ENCODE data around the gene ELAVL1. TPM values are rescaled to one million over a fixed set of nuclear protein-coding genes. Genes with fewer than 3 reads are reported as not detected.

Gene ELAVL1
- total RNA-seq, 2 experiments from 2014 or later: 161 to 164 TPM

DNA sequence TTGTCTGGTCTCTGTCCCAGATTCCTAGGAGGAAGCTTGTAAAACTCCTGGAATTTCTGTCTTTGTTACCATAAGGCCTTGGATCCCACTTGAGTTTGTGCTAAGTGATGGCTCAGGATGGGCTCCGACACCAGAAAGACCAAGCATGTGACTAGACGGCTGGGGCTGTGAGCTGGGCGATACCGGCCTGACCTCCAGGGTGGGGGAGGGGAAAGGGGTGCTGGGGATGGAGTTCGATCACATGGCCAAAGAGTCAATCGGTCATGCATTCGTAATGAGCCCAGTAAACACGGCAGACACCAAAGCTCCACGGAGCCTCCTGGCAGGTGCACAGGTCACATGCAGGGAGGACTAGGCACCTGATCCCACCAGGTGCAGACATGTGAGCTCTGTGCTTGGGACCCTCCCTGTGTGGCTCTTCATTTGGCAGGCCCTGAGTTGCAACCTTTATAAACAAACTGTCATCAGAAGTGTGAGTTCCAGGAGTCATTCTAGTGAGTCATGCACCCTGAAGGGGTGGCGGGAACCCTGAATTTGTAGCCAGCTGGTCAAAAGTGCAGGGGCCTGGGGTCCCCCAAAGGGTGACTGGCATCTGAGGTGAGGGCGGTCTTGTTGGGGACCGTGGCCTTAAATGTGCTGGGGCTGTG lies 27.1 kb downstream of the ELAVL1 start:
- Mint-ChIP-seq H3K4me1 (ENCODE audit: low read depth) (no peaks in the 10 kb centered on the region), H3K9me3 (no peaks in the 10 kb centered on the region), H3K4me3 (no peak overlapping the region), H3K27me3 (no peaks in the 10 kb centered on the region), H3K27ac (no peak overlapping the region), H3K36me3 (ENCODE audit: low read depth) (peaks cover 9% of the 10 kb centered on the region)
- TF ChIP-seq, protein P1, sequence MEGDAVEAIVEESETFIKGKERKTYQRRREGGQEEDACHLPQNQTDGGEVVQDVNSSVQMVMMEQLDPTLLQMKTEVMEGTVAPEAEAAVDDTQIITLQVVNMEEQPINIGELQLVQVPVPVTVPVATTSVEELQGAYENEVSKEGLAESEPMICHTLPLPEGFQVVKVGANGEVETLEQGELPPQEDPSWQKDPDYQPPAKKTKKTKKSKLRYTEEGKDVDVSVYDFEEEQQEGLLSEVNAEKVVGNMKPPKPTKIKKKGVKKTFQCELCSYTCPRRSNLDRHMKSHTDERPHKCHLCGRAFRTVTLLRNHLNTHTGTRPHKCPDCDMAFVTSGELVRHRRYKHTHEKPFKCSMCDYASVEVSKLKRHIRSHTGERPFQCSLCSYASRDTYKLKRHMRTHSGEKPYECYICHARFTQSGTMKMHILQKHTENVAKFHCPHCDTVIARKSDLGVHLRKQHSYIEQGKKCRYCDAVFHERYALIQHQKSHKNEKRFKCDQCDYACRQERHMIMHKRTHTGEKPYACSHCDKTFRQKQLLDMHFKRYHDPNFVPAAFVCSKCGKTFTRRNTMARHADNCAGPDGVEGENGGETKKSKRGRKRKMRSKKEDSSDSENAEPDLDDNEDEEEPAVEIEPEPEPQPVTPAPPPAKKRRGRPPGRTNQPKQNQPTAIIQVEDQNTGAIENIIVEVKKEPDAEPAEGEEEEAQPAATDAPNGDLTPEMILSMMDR (IDR thresholded peaks at IDR 0.05): no peak
- POLR2A ChIA-PET: no interaction called here
- DNase-seq: no peak
- intact Hi-C loops (cut with micrococcal nuclease): no loop called here
- CTCF ChIA-PET: interaction anchor here (0.9 to 1.6 kb wide), 2 partner anchors 24 to 34 kb away, joined by 3 to 5 read pairs; partner anchors contain the start of gene TIMM44
- no peak for ATAC-seq

DNA sequence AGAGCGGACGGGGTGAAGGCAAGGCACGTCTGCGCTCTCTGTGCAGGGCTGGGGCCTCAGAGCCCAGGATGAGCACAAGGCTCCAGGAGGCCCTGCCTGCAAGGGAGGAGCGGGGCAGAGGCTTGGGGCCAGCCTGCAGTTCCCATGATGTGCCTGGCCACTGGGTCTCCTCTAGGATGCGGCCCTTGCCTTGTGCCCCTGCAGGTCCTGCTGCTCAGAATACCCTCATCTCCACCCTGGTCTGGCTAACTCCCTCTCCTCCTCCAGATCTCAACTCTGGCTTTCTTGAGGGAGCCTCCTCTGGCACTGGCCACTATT lies 27.8 kb downstream of the ELAVL1 start:
- H3K4me1 Mint-ChIP-seq (ENCODE audit: low read depth): no peaks in the 10 kb centered on the region
- CTCF ChIA-PET: interaction anchor here (1.6 kb wide), 1 partner anchor 25 kb away, joined by 5 read pairs; no protein-coding TSS in a partner anchor
- no peak overlapping the region for H3K4me3 Mint-ChIP-seq
- no peaks in the 10 kb centered on the region for H3K27me3 Mint-ChIP-seq
- DNase-seq (no peak), ATAC-seq (no peak)
- no peaks in the 10 kb centered on the region for H3K9me3 Mint-ChIP-seq
- POLR2A ChIA-PET: no interaction called here
- intact Hi-C loops (cut with micrococcal nuclease): no loop called here
- TF ChIP-seq, protein P1 (IDR thresholded peaks at IDR 0.05): no peak
- H3K36me3 Mint-ChIP-seq (ENCODE audit: low read depth): peaks cover 9% of the 10 kb centered on the region
- no peak overlapping the region for H3K27ac Mint-ChIP-seq

DNA sequence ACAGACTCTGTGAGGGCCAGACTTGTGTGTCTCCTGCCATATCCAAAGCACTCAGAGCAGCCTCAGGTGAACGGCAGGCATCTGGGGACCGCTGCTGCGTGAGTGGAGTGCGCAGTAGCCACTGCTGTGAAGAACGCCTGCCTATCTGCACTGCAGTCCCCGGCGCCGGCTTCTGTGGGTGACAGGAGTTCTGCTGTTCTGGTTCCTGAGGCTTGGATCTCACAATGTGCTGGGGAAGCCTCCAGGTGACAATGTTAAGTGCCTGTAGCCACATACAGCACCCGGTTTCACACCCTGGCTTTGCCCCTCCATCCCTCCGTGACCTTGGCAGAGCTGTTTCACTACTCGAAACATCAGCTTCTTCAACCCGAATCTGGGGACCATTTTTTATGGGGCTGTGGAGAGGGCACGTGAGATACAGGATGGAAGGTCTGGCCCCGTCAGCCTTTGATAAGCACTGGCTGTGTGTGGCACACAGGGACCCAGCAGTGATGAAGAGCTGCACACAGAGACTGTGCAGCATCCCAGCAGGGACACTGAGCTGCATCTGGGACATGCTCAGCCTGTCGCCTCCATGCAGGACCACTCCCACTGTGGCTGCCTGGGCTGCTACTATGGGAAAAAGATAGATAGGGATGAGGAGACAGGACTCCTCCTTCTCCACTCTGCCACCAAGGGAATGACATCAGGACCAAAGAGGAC lies 28.3 kb downstream of the ELAVL1 start:
- ATAC-seq (no peak), DNase-seq (no peak)
- intact Hi-C loops (cut with micrococcal nuclease): no loop called here
- H3K4me3 Mint-ChIP-seq: no peak overlapping the region
- no peak overlapping the region for H3K27ac Mint-ChIP-seq
- no peaks in the 10 kb centered on the region for H3K4me1 Mint-ChIP-seq (ENCODE audit: low read depth)
- H3K36me3 Mint-ChIP-seq (ENCODE audit: low read depth): peaks cover 9% of the 10 kb centered on the region
- TF ChIP-seq, protein P1 (IDR thresholded peaks at IDR 0.05): no peak
- H3K27me3 Mint-ChIP-seq: no peaks in the 10 kb centered on the region
- ChIA-PET POLR2A (interaction anchor here (0.8 kb wide), 1 partner anchor 9 kb away, joined by 3 read pairs; no protein-coding TSS in a partner anchor), CTCF (interaction anchor here (1.6 kb wide), 1 partner anchor 25 kb away, joined by 5 read pairs; no protein-coding TSS in a partner anchor)
- H3K9me3 Mint-ChIP-seq: no peaks in the 10 kb centered on the region

DNA sequence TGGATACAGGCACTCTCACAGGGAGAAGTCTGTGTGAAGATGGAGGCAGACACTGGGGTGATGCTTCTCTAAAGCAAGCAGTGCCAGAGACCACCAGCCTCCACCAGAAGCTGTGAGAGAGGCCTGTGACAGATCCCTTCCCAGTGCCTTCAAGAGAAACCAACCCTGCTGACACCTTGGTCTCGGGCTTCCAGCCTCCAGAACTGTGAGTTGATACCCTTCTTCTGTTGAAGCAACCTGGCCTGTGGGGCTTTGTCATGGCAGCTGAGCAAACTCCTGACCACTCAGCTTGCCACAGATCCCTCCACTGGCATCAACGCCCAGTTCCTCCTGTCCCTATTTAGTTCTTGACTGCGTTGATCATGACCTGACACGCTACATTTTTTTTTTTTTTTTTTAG lies 29.0 kb downstream of the ELAVL1 start:
- POLR2A ChIA-PET: interaction anchor here (0.8 kb wide), 1 partner anchor 9 kb away, joined by 3 read pairs; no protein-coding TSS in a partner anchor
- Mint-ChIP-seq H3K9me3 (no peaks in the 10 kb centered on the region), H3K36me3 (ENCODE audit: low read depth) (peaks cover 9% of the 10 kb centered on the region), H3K4me3 (no peak overlapping the region), H3K4me1 (ENCODE audit: low read depth) (no peaks in the 10 kb centered on the region), H3K27ac (no peak overlapping the region), H3K27me3 (no peaks in the 10 kb centered on the region)
- DNase-seq (no peak), ATAC-seq (no peak)
- intact Hi-C loops (cut with micrococcal nuclease): no loop called here
- TF ChIP-seq, protein P1 (IDR thresholded peaks at IDR 0.05): no peak
- CTCF ChIA-PET: no interaction called here

DNA sequence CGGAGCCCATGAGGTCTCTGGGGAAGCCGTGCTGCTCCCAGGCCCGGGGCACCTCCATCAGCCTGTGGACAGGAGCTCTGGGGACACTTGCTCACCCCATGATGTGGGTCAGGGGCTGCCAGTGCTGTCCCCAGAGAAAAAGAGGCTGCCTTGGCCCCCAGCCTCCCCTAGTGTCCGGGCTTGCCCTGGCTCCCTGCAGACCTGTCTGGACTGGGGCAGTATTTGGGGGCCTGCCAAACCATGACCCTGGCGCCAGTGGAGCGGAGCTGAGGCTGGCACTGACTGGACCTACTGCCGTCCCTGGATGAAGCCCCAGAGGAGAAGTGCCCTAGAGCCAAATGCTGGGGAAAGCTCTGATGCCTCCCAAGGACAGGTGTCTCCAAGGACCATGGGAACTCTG lies 30.4 kb downstream of the ELAVL1 start:
- CTCF ChIA-PET: interaction anchor here (1.2 to 1.6 kb wide), 2 partner anchors 46 to 278 kb away, joined by 3 read pairs; no protein-coding TSS in a partner anchor
- Mint-ChIP-seq H3K4me1 (ENCODE audit: low read depth) (no peaks in the 10 kb centered on the region), H3K36me3 (ENCODE audit: low read depth) (peaks cover 13% of the 10 kb centered on the region), H3K4me3 (no peak overlapping the region), H3K9me3 (no peaks in the 10 kb centered on the region), H3K27ac (no peak overlapping the region), H3K27me3 (no peaks in the 10 kb centered on the region)
- DNase-seq: no peak
- POLR2A ChIA-PET: interaction anchor here (0.6 kb wide), 1 partner anchor 25 kb away, joined by 3 read pairs; no protein-coding TSS in a partner anchor
- intact Hi-C loops (cut with micrococcal nuclease): no loop called here
- TF ChIP-seq, protein P1 (IDR thresholded peaks at IDR 0.05): no peak
- no peak for ATAC-seq
